Myocyte (in vitro differentiated cells): ENCODE data around the gene SORL1. TPM values are rescaled to one million over a fixed set of nuclear protein-coding genes. Genes with fewer than 3 reads are reported as not detected.
"Not testable (repeated sequence)": the region's sequence is repeated elsewhere in the genome, so short reads cannot be mapped to it uniquely, and the experiment has no call there.

Experiments
- DNase-seq: peaks from one replicate; pipeline ENCODE4 v3.0.0-alpha.2; 2012; ENCODE audit warnings: low read depth
- total RNA-seq: library from RNA; depleted of rRNA; stranded (reverse); fragments of >200 nt; gene quantifications from 2 replicates; pipeline ENCODE4 v1.2.3, GENCODE V29; 2014

The SORL1 gene
- total RNA-seq, 1 donor from 2014 or later, result 0.29 TPM

DNA sequence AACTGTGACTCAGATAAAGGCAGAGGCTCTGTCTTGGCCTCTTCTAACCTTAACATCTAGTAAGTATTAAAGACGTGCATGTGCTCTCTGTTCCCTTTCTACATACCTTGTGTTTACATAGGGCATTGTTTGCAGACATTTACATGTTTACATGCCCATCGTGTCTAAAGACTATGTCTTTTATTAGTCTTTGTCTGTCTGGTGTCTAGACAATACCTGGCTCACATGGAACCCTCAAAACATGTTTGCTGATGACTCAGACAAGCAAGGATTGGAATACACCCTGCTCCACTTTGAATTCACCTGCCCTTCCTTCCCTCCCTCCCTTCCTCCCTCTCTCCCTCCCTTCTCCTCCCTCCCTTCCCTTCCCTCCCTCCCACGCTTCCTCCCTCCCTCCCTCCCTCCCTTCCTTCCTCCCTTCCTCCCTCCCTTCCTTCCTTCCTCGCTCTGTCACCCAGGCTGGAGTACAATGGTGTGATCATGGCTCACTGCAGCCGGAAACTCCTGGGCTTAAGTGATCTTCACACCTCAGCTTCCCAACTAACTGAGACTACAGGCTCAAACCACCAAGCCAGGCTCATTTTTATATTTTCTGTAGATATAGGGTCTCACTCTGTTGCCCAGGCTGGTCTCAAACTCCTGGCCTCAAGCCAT is 24.4 kb downstream of the SORL1 start:
- DNase-seq, result no peak

GRCh38 chr11:121478226-121478894 is 26.2 kb downstream of the SORL1 start:
- no peak for DNase-seq

DNA sequence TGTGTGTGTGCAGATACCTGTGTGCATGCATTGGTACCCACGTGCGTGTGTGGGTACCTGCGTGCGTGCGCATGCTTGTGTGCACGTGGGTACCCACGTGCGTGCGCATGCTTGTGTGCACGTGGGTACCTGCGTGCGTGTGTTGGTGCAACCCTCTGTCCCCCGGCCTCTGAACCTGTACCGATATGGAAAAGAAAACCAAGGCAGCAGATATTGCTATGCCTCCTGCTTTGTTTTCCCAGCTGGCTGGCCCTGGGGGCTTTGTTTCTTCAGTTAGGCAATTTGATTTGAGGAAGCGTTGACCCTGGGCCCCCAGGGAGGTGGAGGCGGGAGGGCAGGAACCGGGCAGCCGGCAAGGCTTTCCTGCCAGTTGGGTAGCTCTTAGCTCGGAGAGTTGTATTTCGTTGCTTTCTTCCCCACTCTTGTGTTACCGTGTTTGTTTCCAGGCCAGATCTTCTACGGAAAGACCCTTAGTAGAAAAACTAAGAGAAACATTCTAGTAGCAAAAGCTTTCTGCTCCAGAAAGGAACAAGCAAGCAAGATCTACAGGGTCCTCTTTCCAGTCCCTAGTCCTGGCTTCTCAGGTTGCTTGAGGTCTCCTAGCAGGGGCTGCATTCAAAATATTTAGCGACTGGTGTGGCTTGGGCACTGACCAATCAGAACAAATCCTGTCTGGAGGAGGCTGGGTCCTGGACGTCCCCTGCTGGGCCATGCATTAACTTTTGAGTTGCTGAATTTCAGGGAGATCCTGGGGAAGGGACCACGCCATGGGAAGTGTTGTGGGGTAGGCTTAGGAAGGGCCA is 27.0 kb downstream of the SORL1 start:
- no peak for DNase-seq

DNA sequence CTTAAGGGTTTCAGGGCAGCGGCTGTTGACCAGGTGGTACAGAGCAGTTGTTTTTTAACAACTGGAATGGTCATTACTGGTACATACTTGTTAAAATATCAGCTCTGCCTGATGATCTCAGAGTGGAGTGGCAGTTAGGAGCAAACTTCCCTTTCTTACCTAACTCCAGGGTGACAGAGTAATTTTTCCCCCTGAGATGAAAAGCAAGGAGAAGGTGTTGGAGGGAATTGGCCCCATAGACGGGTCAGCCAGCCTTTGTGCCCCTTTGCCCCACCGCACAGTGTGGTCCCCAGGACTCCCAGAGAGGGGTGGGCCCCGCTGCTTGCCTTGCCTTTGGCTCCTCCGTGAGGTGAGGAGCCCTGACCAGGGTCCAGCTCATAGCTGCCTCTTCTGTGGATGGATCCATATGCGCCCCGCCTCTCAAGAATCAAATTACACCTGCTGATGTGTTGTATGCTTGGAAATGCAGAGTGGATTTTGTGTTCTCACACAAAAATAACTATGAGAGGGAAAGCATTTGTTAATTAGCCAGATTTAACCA is 27.7 kb downstream of the SORL1 start:
- no peak for DNase-seq

- DNase-seq, result not testable (repeated sequence)
These were observed 29.5 kb downstream of the SORL1 start for GRCh38 chr11:121481484-121482230.

DNA sequence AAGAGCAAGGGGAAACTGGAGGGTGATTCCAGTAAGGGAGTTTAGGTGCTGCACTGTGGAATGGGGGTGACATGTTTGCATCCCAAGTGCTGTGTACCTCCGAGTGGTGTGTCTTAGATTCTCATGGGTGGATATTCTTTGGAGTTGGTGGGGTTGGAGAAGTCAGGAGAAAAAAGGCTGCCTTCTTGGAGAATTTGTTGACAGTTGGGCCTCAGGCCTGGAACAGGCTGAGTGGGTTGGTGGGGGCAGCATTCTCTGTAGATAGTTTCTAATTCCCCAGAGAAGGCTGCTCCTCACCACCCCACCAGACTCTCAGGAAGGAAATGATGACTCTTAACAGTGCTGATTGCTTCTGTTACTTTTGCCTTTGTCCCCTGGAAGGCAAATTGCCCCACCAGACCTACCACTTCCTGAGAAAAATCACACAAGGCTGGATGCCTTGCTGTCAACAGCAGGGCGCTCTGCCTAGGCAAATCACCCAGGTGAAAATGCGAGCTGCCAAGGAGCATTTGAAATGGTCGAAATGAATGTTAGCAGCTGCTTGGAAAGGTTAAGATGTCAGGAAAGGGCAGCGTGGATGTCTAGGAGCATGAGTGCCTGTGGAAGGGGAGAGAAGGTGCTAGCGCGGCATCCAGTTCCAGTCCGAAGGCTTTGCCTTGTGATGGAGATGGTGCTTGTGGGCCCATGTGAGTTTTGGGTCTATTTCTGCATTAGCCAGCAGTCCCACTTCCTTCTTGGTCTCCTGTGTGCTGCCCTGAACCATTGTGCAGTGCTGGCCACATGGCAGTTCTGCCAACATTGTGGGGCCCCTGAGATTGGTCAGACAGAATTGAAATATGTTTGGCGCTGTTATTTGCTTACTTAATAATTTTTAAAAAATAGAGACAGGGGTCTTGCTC is 30.4 kb downstream of the SORL1 start:
- DNase-seq, result no peak

DNA sequence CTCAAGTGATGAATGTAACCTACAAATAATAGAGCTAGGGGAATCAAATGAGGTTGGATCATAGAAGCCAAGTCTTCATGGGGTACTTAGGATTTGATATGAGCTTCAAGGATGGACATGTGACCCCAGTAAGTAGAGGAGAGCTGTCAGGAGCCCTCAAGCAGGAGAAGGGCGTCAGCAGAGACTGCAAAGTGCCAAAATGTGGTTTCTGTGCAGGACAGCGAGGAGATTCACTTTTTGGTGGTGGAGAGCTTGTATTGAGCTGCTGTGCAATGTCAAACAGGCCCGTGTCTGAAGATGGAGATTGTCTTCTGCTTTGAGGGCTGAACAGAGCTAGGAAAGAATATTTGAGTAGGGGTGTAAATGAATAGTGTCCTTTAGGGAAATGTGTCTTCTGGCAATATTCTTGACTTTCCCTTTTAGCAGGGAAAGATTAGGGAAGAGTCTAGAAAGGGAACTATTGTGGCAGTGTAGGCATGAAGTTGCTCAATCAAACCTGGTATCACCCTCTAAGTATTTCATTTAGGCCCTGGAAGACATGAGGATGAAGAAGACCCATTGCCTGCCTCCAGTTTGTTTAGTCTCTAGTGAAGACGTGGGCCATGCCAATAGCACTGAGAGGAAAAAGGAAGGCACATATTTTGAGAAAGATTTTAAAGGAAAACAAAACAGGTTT is 31.8 kb downstream of the SORL1 start:
- DNase-seq, result no peak

- DNase-seq, result no peak
These were observed 33.1 kb downstream of the SORL1 start for GRCh38 chr11:121485216-121485615.

- DNase-seq, result no peak
These were observed 33.9 kb downstream of the SORL1 start for GRCh38 chr11:121486054-121486453.

DNA sequence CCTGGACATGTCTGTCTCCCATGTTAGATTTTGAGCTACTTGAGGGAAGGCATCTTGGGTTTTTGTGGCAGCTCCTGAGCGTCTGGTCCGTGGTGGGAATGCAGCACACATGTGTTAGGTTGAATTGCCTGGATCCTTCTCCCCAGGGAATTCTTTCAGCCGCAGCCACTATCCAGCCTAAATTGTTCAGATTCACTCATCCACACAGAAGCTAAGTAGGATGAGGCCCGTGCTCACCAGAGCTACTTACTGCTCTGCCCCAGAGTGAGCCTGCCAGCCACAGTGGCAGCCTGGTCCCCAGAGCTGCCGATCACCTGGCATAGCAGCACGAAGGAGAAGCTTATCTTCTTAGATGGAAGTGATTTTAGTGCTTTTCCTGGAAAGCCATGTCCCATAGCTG is 35.1 kb downstream of the SORL1 start:
- peak; percentile 14 for DNase-seq

DNA sequence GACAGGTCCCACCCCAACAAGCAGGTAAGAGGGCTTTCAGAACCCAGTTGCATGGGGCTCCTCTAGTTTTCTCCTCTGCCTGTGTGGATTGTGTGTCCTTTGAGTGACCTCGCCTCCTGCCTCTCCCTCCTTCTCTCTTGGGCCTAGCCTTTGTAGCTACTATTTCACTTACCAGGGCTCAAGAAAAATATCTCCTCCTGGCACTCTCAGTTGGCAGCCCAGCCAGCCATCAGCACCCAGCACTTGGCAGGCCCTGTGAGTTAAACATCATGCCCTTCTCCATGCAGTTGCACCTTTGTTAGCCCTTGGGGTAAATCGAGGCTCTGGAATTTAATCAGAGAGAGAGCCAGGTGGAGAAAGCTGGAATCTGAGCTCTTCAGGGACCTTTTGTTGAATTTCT is 36.1 kb downstream of the SORL1 start:
- DNase-seq, result no peak

DNA sequence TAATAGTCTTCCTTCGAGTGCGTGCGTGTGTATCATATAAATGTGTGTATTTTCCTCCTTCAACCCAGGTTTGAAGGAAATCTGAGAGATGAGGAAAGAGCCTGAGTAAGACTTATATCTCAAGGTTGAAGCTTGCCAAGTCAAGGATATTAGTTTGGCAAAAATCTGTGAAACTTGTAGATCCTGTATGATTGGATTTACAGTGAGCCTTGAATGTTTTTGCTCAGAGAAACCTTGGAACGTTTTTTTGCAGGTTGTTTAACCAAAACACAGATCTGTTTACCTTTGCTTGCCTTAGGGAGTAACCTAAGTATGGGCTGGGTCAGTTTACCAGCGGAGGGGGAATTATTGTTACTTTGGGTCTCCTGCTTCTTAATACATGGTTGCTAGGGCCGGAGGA is 36.5 kb downstream of the SORL1 start:
- DNase-seq, result no peak

GRCh38 chr11:121489823-121490222 is 37.7 kb downstream of the SORL1 start:
- peak; percentile 18 for DNase-seq

- DNase-seq, result no peak
These were observed 42.4 kb downstream of the SORL1 start for GRCh38 chr11:121494355-121495099.

- DNase-seq, result no peak
These were observed 45.3 kb downstream of the SORL1 start for GRCh38 chr11:121497176-121497998.

DNA sequence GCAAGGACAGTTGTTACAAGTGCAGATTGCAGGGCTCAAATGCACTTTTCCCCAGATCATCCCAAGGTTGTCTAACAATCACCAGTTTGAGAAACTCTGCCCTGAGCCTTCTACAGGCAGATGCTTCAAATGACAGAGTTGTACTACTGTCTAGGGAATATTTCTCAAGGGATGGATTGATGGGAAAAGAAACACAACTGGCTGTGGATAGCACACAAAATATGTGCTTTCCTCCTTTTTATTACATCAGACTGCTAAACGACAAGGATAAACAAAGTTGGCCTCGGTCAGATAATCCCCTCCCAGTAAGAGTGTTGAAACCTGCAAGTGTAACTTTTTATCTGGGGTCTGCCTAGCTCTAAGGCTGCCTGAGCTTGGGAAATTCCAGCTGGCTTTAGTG is 47.3 kb downstream of the SORL1 start:
- no peak for DNase-seq

GRCh38 chr11:121500275-121500674 is 48.2 kb downstream of the SORL1 start:
- no peak for DNase-seq

GRCh38 chr11:121500717-121501116 is 48.6 kb downstream of the SORL1 start:
- no peak for DNase-seq
